Fibroblast of lung (primary cell): ENCODE data around the gene PLCB2. TPM values are rescaled to one million over a fixed set of nuclear protein-coding genes. Genes with fewer than 3 reads are reported as not detected.

ENCODE experiments used
- DNase-seq, 2 donors: peaks; one replicate each; pipeline versions ENCODE4 v3.0.0 to v3.0.0-alpha.2; 2010; ENCODE audit warnings: low read depth in 2 of 2
- H2AFZ ChIP-seq: 2 replicates; pipeline ENCODE4 v1.5.1; 2012; ENCODE audit warnings: low read length, control low read depth, inconsistent platforms
- H3K27ac ChIP-seq: 2 replicates; pipeline ENCODE4 v1.5.1; 2011; ENCODE audit warnings: low read length, control low read depth; ENCODE audit not compliant: insufficient read depth
- H3K27me3 ChIP-seq: 2 replicates; pipeline ENCODE4 v1.5.1; 2011; ENCODE audit warnings: mild to moderate bottlenecking, low read length; ENCODE audit not compliant: control insufficient read depth, insufficient read depth
- H3K36me3 ChIP-seq: 2 replicates; pipeline ENCODE4 v1.5.1; 2011; ENCODE audit warnings: low read length; ENCODE audit not compliant: control insufficient read depth, insufficient read depth
- H3K4me1 ChIP-seq: 2 replicates; pipeline ENCODE4 v1.5.1; 2011; ENCODE audit warnings: low read length; ENCODE audit not compliant: control insufficient read depth, insufficient read depth; ENCODE audit errors: extremely low read depth
- H3K4me2 ChIP-seq: 2 replicates; pipeline ENCODE4 v1.5.1; 2011; ENCODE audit warnings: low read length, control low read depth; ENCODE audit not compliant: insufficient read depth; ENCODE audit errors: extremely low read depth
- H3K4me3 ChIP-seq, 4 experiments: fragments of 200-600 bp in 1 of 4; sonication (generic) in 1 of 4; replicated peaks in 1 of 4; 2 replicates each; pipeline ENCODE4 v1.5.1; 2011 to 2016; ENCODE audit warnings: low read length in 4 of 4, low read depth in 3 of 4, mild to moderate bottlenecking in 3 of 4, control low read depth in 2 of 4, inconsistent platforms in 1 of 4, mixed read lengths in 1 of 4; ENCODE audit not compliant: insufficient read depth in 1 of 4; ENCODE audit errors: control extremely low read depth in 1 of 4
- H3K79me2 ChIP-seq: 2 replicates; pipeline ENCODE4 v1.5.1; 2012; ENCODE audit warnings: mild to moderate bottlenecking, low read length, inconsistent platforms; ENCODE audit not compliant: control insufficient read depth, insufficient read depth
- H3K9ac ChIP-seq: 2 replicates; pipeline ENCODE4 v1.5.1; 2011; ENCODE audit warnings: mild to moderate bottlenecking, low read length, control low read depth; ENCODE audit not compliant: insufficient read depth
- H3K9me3 ChIP-seq: 2 replicates; pipeline ENCODE4 v1.5.1; 2012; ENCODE audit warnings: low read depth, low read length; ENCODE audit not compliant: control insufficient read depth, insufficient read depth
- H4K20me1 ChIP-seq: 2 replicates; pipeline ENCODE4 v1.5.1; 2011; ENCODE audit warnings: low read length; ENCODE audit not compliant: control insufficient read depth, insufficient read depth; ENCODE audit errors: extremely low read depth
- EZH2 ChIP-seq: IDR thresholded peaks from 2 replicates; pipeline ENCODE4 v1.5.1; 2012; ENCODE audit warnings: low read length, control low read depth, mild to moderate bottlenecking; ENCODE audit errors: missing control alignments
- polyA plus RNA-seq, 2 donors: library from polyadenylated mRNA; depleted of rRNA in 1 of 2; stranded (reverse) in 1 of 2; unstranded in 1 of 2; fragments of >200 nt; gene quantifications; 2 replicates each; pipeline ENCODE4 v1.2.1, GENCODE V29; 2011 to 2012; ENCODE audit warnings: missing spikeins in 1 of 2
- total RNA-seq: library from RNA; depleted of rRNA; stranded (reverse); fragments of >200 nt; gene quantifications from 2 replicates; pipeline ENCODE4 v1.2.1, GENCODE V29; 2014
- TF ChIP-seq, protein P1 (sequence below), 2 donors: IDR thresholded peaks in 1 of 2; conservative IDR thresholded peaks in 1 of 2; 1 replicate in 1 of 2; 2 replicates in 1 of 2; pipeline ENCODE4 v1.5.1; 2011 to 2012; ENCODE audit warnings: low read length in 2 of 2, control low read depth in 1 of 2, inconsistent platforms in 1 of 2, low read depth in 1 of 2, mild to moderate bottlenecking in 1 of 2

Gene PLCB2
- total and polyA plus RNA-seq, 2 donors (not counting 1 experiment from before 2014, with no cell fraction given), result under 0.01 to 0.40 TPM

- Histone ChIP-seq H4K20me1 (no peaks in the 10 kb centered on the region), H3K36me3 (no peaks in the 10 kb centered on the region), H3K79me2 (peaks cover 4% of the 10 kb centered on the region), H2AFZ (no peak overlapping the region), H3K4me3 (peak overlapping the region; percentile 55 to 66 (median 61)), H3K4me2 (peak overlapping the region; percentile 87), H3K9me3 (no peaks in the 10 kb centered on the region), H3K9ac (peak overlapping the region; percentile 68), H3K27ac (no peak overlapping the region), H3K27me3 (no peaks in the 10 kb centered on the region), H3K4me1 (peaks cover 12% of the 10 kb centered on the region)
- no peak for TF ChIP-seq EZH2
- TF ChIP-seq, protein P1, sequence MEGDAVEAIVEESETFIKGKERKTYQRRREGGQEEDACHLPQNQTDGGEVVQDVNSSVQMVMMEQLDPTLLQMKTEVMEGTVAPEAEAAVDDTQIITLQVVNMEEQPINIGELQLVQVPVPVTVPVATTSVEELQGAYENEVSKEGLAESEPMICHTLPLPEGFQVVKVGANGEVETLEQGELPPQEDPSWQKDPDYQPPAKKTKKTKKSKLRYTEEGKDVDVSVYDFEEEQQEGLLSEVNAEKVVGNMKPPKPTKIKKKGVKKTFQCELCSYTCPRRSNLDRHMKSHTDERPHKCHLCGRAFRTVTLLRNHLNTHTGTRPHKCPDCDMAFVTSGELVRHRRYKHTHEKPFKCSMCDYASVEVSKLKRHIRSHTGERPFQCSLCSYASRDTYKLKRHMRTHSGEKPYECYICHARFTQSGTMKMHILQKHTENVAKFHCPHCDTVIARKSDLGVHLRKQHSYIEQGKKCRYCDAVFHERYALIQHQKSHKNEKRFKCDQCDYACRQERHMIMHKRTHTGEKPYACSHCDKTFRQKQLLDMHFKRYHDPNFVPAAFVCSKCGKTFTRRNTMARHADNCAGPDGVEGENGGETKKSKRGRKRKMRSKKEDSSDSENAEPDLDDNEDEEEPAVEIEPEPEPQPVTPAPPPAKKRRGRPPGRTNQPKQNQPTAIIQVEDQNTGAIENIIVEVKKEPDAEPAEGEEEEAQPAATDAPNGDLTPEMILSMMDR (conservative IDR thresholded peaks at IDR 0.05 in 1 of 2, IDR thresholded peaks at IDR 0.05 in 1 of 2; ENCODE audit: low read depth in 1 of 2, low read length in 2 of 2), result no peak
- no peak for DNase-seq
Observed at GRCh38 chr15:40323953-40324937, 16.5 kb upstream of the PLCB2 start.

GRCh38 chr15:40323239-40323952 lies 15.7 kb upstream of the PLCB2 start, which contains the start of gene INAFM2:
Gene INAFM2 (plus strand): TSS chr15:40323692. CDS start chr15:40324056, 364 bp downstream.
- TF ChIP-seq, protein P1 (conservative IDR thresholded peaks at IDR 0.05 in 1 of 2, IDR thresholded peaks at IDR 0.05 in 1 of 2; ENCODE audit: low read depth in 1 of 2, low read length in 2 of 2), result peak; percentile 46 to 52
- no peak for TF ChIP-seq EZH2
- H3K36me3 ChIP-seq, result no peaks in the 10 kb centered on the region
- peak within 1 kb of the TSS; percentile 68 for H3K9ac ChIP-seq
- peaks cover 4% of the 10 kb centered on the region for H3K79me2 ChIP-seq
- H4K20me1 ChIP-seq, result no peaks in the 10 kb centered on the region
- H3K27me3 ChIP-seq, result no peaks in the 10 kb centered on the region
- H3K4me1 ChIP-seq, result peaks cover 12% of the 10 kb centered on the region
- no peak within 1 kb of the TSS for H2AFZ ChIP-seq
- no peaks in the 10 kb centered on the region for H3K9me3 ChIP-seq
- peak within 1 kb of the TSS; percentile 55 to 66 (median 61) for H3K4me3 ChIP-seq
- DNase-seq, result peak; percentile 91 to 94
- no peak within 1 kb of the TSS for H3K27ac ChIP-seq
- peak within 1 kb of the TSS; percentile 87 for H3K4me2 ChIP-seq
